OCI-LY1 (cell line): ENCODE measurements around the gene ZNF212.

Source experiments
- H2AFZ ChIP-seq: fragments of 200-600 bp; sonication (generic), shearing (Covaris generic); 2 replicates; pipeline ENCODE4 v1.6.0; 2014; ENCODE audit warnings: antibody characterized with exemption, mild to moderate bottlenecking, low read length
- H3F3A ChIP-seq: fragments of 200-600 bp; sonication (generic), shearing (Covaris generic); 2 replicates; pipeline ENCODE4 v1.6.0; 2014; ENCODE audit warnings: mild to moderate bottlenecking, antibody characterized with exemption, low read length, moderate library complexity; ENCODE audit not compliant: insufficient read depth
- H3K27ac ChIP-seq: fragments of 200-600 bp; sonication (generic); 2 replicates; pipeline ENCODE4 v1.5.1; 2014; ENCODE audit warnings: low read length, mixed run types, mild to moderate bottlenecking, low read depth; ENCODE audit not compliant: poor library complexity, severe bottlenecking
- H3K27me3 ChIP-seq: fragments of 200-600 bp; sonication (generic); 2 replicates; pipeline ENCODE4 v1.6.0; 2014; ENCODE audit warnings: antibody characterized with exemption, mild to moderate bottlenecking, low read length, moderate library complexity; ENCODE audit not compliant: insufficient read depth
- H3K36me3 ChIP-seq: fragments of 200-600 bp; sonication (generic); 2 replicates; pipeline ENCODE4 v1.6.1; 2014; ENCODE audit warnings: mild to moderate bottlenecking, antibody characterized with exemption, low read length, moderate library complexity, mixed read lengths; ENCODE audit not compliant: insufficient read depth
- H3K4me1 ChIP-seq: fragments of 200-600 bp; sonication (generic); 2 replicates; pipeline ENCODE4 v1.5.1; 2014; ENCODE audit warnings: mild to moderate bottlenecking, low read length, moderate library complexity; ENCODE audit not compliant: insufficient read depth, severe bottlenecking
- H3K4me2 ChIP-seq: fragments of 200-600 bp; sonication (generic), shearing (Covaris generic); 2 replicates; pipeline ENCODE4 v1.6.1; 2014; ENCODE audit warnings: low read length
- H3K4me3 ChIP-seq: fragments of 200-600 bp; sonication (generic); 2 replicates; pipeline ENCODE4 v1.5.1; 2014; ENCODE audit warnings: low read length, low read depth, mild to moderate bottlenecking, mixed read lengths; ENCODE audit not compliant: poor library complexity, severe bottlenecking
- H3K79me2 ChIP-seq: fragments of 200-600 bp; shearing (Covaris generic); 2 replicates; pipeline ENCODE4 v1.6.1; 2016; ENCODE audit warnings: mixed run types, low read length, mixed read lengths; ENCODE audit not compliant: insufficient read depth
- H3K9ac ChIP-seq: fragments of 200-600 bp; sonication (generic), shearing (Covaris generic); 2 replicates; pipeline ENCODE4 v1.6.1; 2014; ENCODE audit warnings: mild to moderate bottlenecking, low read length, mixed read lengths
- H3K9me2 ChIP-seq: fragments of 200-600 bp; sonication (generic), shearing (Covaris generic); 2 replicates; pipeline ENCODE4 v1.6.1; 2014; ENCODE audit warnings: low read depth, mild to moderate bottlenecking, low read length, mixed read lengths
- H3K9me3 ChIP-seq: fragments of 200-600 bp; shearing (Covaris generic); 2 replicates; pipeline ENCODE4 v1.6.1; 2014; ENCODE audit warnings: low read length, mixed read lengths
- H4K20me1 ChIP-seq: fragments of 200-600 bp; sonication (generic), shearing (Covaris generic); 2 replicates; pipeline ENCODE4 v1.6.0; 2016; ENCODE audit warnings: mild to moderate bottlenecking, low read length; ENCODE audit not compliant: insufficient read depth
- EZH2 ChIP-seq: fragments of 200-600 bp; sonication (generic), shearing (Covaris generic); IDR thresholded peaks from 2 replicates; pipeline ENCODE4 v1.8.0; 2017; ENCODE audit warnings: borderline replicate concordance, mixed run types, mild to moderate bottlenecking, antibody characterized with exemption, low read length, moderate library complexity, mixed read lengths
- TF ChIP-seq, protein P1 (sequence below): fragments of 200-600 bp; sonication (generic), shearing (Covaris generic); IDR thresholded peaks from 2 replicates; pipeline ENCODE4 v1.5.1; 2017; ENCODE audit warnings: mild to moderate bottlenecking, antibody characterized with exemption, low read length, moderate library complexity, mixed read lengths

Gene ZNF212

GRCh38 chr7:149202831-149203231 lies 36.6 kb upstream of the ZNF212 start:
- H3F3A ChIP-seq = no peaks in the 10 kb centered on the region
- peaks cover 82% of the 10 kb centered on the region for H3K36me3 ChIP-seq
- H3K79me2 ChIP-seq = no peaks in the 10 kb centered on the region
- H3K9ac ChIP-seq = no peak overlapping the region
- H3K9me2 ChIP-seq = no peaks in the 10 kb centered on the region
- no peaks in the 10 kb centered on the region for H3K27me3 ChIP-seq
- no peak overlapping the region for H3K4me2 ChIP-seq
- H3K27ac ChIP-seq = no peak overlapping the region
- H3K4me1 ChIP-seq = no peaks in the 10 kb centered on the region
- no peaks in the 10 kb centered on the region for H4K20me1 ChIP-seq
- no peak for TF ChIP-seq EZH2
- TF ChIP-seq, protein P1, sequence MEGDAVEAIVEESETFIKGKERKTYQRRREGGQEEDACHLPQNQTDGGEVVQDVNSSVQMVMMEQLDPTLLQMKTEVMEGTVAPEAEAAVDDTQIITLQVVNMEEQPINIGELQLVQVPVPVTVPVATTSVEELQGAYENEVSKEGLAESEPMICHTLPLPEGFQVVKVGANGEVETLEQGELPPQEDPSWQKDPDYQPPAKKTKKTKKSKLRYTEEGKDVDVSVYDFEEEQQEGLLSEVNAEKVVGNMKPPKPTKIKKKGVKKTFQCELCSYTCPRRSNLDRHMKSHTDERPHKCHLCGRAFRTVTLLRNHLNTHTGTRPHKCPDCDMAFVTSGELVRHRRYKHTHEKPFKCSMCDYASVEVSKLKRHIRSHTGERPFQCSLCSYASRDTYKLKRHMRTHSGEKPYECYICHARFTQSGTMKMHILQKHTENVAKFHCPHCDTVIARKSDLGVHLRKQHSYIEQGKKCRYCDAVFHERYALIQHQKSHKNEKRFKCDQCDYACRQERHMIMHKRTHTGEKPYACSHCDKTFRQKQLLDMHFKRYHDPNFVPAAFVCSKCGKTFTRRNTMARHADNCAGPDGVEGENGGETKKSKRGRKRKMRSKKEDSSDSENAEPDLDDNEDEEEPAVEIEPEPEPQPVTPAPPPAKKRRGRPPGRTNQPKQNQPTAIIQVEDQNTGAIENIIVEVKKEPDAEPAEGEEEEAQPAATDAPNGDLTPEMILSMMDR = no peak
- no peak overlapping the region for H3K4me3 ChIP-seq
- no peaks in the 10 kb centered on the region for H3K9me3 ChIP-seq
- no peak overlapping the region for H2AFZ ChIP-seq

DNA sequence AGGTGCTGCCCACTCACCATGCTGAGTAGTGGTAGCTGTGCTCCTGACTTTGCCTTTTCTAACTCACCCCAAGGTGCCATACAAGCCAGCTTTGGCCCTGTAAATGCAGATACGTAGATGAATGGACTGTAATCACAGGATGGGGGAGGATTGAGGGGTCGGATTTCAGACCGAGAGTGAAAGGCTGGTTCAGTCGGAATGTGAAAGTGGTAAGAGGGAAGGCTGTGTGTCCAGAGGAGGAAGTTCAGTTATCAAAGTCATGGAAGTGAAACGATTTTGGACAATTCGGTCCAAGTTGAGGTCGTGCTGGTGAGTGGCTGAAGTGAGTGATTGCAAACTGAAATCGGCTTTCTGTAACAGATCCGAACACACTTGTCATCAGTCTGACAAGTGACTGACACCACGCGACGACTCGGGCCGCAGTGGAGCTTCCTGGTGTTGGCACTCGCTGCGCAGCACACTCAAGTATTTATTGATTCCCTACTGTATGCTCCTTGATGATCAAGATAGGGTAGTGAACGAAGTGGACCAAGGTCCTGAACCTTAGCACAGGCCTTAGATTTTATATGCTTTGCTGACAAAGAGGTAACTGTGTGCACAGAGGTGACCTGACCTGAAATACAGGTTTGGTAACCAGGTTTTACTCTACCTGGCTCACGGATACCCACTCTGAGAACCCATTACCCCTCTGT lies 33.6 kb upstream of the ZNF212 start:
- Histone ChIP-seq H3K4me1 (no peaks in the 10 kb centered on the region), H4K20me1 (no peaks in the 10 kb centered on the region), H3K4me3 (no peak overlapping the region), H3F3A (no peaks in the 10 kb centered on the region), H3K27ac (no peak overlapping the region), H3K4me2 (no peak overlapping the region), H3K79me2 (no peaks in the 10 kb centered on the region), H2AFZ (no peak overlapping the region), H3K36me3 (peaks cover 77% of the 10 kb centered on the region), H3K9me3 (no peaks in the 10 kb centered on the region), H3K9ac (no peak overlapping the region), H3K27me3 (no peaks in the 10 kb centered on the region), H3K9me2 (no peaks in the 10 kb centered on the region)
- TF ChIP-seq, protein P1 = no peak
- TF ChIP-seq EZH2 = no peak

DNA sequence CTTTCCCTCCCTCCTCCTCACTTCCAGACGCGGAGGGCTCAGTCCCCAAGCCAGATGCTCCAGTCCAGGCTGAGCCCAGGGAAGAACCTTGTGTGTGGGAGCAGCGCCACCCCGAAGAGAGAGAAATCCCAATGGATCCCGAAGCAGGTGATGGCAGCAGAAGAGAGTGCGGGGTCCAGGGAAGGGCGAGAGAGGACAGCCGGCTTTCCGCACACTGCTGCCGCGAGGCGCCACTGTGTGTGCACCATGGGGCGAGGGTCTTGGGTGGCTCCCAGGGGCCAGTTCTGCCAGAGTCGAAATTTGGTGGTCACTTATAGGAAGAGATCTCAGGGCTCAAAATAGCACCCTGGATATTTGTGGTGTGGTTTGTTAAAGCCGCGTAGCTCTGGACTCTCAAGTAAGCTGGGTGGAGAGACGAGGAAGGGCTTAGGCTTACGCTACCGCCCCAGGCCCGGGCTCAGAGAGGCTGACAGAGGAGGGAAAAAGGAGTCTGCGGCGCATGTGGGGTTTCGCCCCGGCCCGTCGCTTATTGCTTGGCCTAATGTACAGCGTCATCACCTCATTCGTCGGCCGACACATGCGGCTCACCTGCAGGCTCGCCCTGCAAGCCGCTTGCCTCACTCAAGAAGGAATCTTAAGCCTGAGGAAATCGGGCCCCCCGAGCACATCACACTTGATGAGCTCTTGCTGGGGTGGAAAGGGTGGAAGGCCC lies 32.0 kb upstream of the ZNF212 start:
- Histone ChIP-seq H3K79me2 (no peaks in the 10 kb centered on the region), H3F3A (no peaks in the 10 kb centered on the region), H3K36me3 (peaks cover 82% of the 10 kb centered on the region), H3K9ac (no peak overlapping the region), H3K4me3 (no peak overlapping the region), H3K4me2 (no peak overlapping the region), H2AFZ (no peak overlapping the region), H3K4me1 (no peaks in the 10 kb centered on the region), H3K27me3 (no peaks in the 10 kb centered on the region), H3K9me3 (no peaks in the 10 kb centered on the region), H4K20me1 (no peaks in the 10 kb centered on the region), H3K9me2 (no peaks in the 10 kb centered on the region), H3K27ac (no peak overlapping the region)
- TF ChIP-seq, protein P1 = no peak
- TF ChIP-seq EZH2 = no peak
